Endothelial cell (in vitro differentiated cells): ENCODE results near the gene PKIB. TPM values are rescaled to one million over a fixed set of nuclear protein-coding genes. Genes with fewer than 3 reads are reported as not detected.
"Not testable (repeated sequence)": the region's sequence is repeated elsewhere in the genome, so short reads cannot be mapped to it uniquely, and the experiment has no call there.

Experiments used
- DNase-seq: peaks from one replicate; pipeline ENCODE4 v3.0.0; 2021; ENCODE audit warnings: low spot score
- H3K27ac Mint-ChIP-seq: one replicate; pipeline ENCODE4 v1.8.0; 2021; ENCODE audit warnings: mixed read lengths, inconsistent platforms; ENCODE audit not compliant: unreplicated experiment
- H3K27me3 Mint-ChIP-seq: one replicate; pipeline ENCODE4 v1.8.0; 2021; ENCODE audit warnings: mild to moderate bottlenecking, moderate library complexity, mixed read lengths, inconsistent platforms; ENCODE audit not compliant: unreplicated experiment
- H3K36me3 Mint-ChIP-seq: one replicate; pipeline ENCODE4 v1.8.0; 2021; ENCODE audit warnings: mild to moderate bottlenecking, low read depth, mixed read lengths, inconsistent platforms; ENCODE audit not compliant: unreplicated experiment
- H3K4me1 Mint-ChIP-seq: one replicate; pipeline ENCODE4 v1.8.0; 2021; ENCODE audit warnings: mild to moderate bottlenecking, mixed read lengths, inconsistent platforms; ENCODE audit not compliant: unreplicated experiment
- H3K4me3 Mint-ChIP-seq: one replicate; pipeline ENCODE4 v1.8.0; 2021; ENCODE audit warnings: mild to moderate bottlenecking, mixed read lengths, inconsistent platforms; ENCODE audit not compliant: unreplicated experiment
- H3K9me3 Mint-ChIP-seq: one replicate; pipeline ENCODE4 v1.8.0; 2021; ENCODE audit warnings: mixed read lengths, inconsistent platforms; ENCODE audit not compliant: unreplicated experiment
- CTCF ChIP-seq: fragments of 200-600 bp; sonication (generic); IDR thresholded peaks from one replicate; pipeline ENCODE4 v1.5.0; 2021; ENCODE audit warnings: antibody characterized with exemption; ENCODE audit not compliant: unreplicated experiment
- total RNA-seq: library from RNA; stranded (reverse); fragmentation: NEBNext Ultra II Directional; extraction: Animal tissue kit (Norgen Biotek cat#: 25700); gene quantifications from one replicate; pipeline ENCODE4 v1.2.1, GENCODE V29; 2021; ENCODE audit not compliant: unreplicated experiment

Gene PKIB
- total RNA-seq, 1 donor from 2014 or later, result 38.5 TPM

GRCh38 chr6:122576888-122577287, 33.3 kb upstream of the PKIB start:
- Mint-ChIP-seq H3K27ac (no peak overlapping the region), H3K4me1 (no peaks in the 10 kb centered on the region), H3K36me3 (peaks cover 25% of the 10 kb centered on the region), H3K4me3 (no peak overlapping the region), H3K9me3 (peaks cover 3% of the 10 kb centered on the region), H3K27me3 (peaks cover 2% of the 10 kb centered on the region)
- no peak for TF ChIP-seq CTCF
- DNase-seq, result no peak

GRCh38 chr6:122578961-122579360, 31.2 kb upstream of the PKIB start:
- Mint-ChIP-seq H3K36me3 (peaks cover 22% of the 10 kb centered on the region), H3K9me3 (no peaks in the 10 kb centered on the region), H3K27me3 (peaks cover 2% of the 10 kb centered on the region), H3K4me1 (no peaks in the 10 kb centered on the region), H3K4me3 (no peak overlapping the region), H3K27ac (no peak overlapping the region)
- DNase-seq, result no peak
- no peak for TF ChIP-seq CTCF

- peaks cover 23% of the 10 kb centered on the region for H3K36me3 Mint-ChIP-seq
- H3K27ac Mint-ChIP-seq, result no peak overlapping the region
- no peak for DNase-seq
Observed at GRCh38 chr6:122580737-122581136, 29.5 kb upstream of the PKIB start.

GRCh38 chr6:122589115-122589514, 21.1 kb upstream of the PKIB start:
- DNase-seq, result no peak
- H3K9me3 Mint-ChIP-seq, result no peaks in the 10 kb centered on the region
- H3K4me3 Mint-ChIP-seq, result no peak overlapping the region
- TF ChIP-seq CTCF, result no peak
- peaks cover 2% of the 10 kb centered on the region for H3K27me3 Mint-ChIP-seq
- no peaks in the 10 kb centered on the region for H3K4me1 Mint-ChIP-seq
- no peak overlapping the region for H3K27ac Mint-ChIP-seq
- peaks cover 30% of the 10 kb centered on the region for H3K36me3 Mint-ChIP-seq

More at GRCh38 chr6:122580737-122581136, 29.5 kb upstream of the PKIB start:
- no peaks in the 10 kb centered on the region for H3K9me3 Mint-ChIP-seq
- H3K27me3 Mint-ChIP-seq, result no peaks in the 10 kb centered on the region
- TF ChIP-seq CTCF, result no peak
- H3K4me3 Mint-ChIP-seq, result no peak overlapping the region
- H3K4me1 Mint-ChIP-seq, result no peaks in the 10 kb centered on the region

- H3K27me3 Mint-ChIP-seq, H3K4me1 Mint-ChIP-seq, DNase-seq, H3K9me3 Mint-ChIP-seq, H3K27ac Mint-ChIP-seq: not testable (repeated sequence)
- Mint-ChIP-seq H3K36me3 (peaks cover 59% of the 10 kb centered on the region), H3K4me3 (peak overlapping the region; percentile 57)
Observed at GRCh38 chr6:122598295-122598694, 11.9 kb upstream of the PKIB start.

DNA sequence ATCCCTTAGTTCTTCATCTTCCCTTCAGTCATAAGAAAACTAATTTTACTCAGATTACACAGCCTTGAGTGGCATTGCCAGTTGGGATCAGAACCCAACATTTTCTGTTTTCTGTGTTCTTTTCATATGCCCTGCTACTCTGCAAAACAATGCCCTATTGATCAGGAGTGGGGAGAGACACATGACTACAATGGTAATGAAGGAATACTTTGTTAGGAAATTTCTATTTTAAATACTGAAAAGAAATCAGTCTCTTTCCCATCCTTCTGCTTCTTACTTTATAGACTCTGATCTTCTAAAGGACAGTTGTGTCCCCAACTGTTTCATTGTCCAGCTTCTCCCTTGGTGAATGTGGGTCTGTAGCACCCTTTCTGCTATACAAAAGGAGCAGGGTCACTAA, 5.5 kb upstream of the PKIB start:
- Mint-ChIP-seq H3K9me3 (no peaks in the 10 kb centered on the region), H3K27me3 (peaks cover 2% of the 10 kb centered on the region), H3K4me1 (peaks cover 10% of the 10 kb centered on the region), H3K36me3 (peaks cover 17% of the 10 kb centered on the region), H3K27ac (no peak overlapping the region), H3K4me3 (no peak overlapping the region)
- no peak for TF ChIP-seq CTCF
- DNase-seq, result no peak
